Central memory CD8-positive, alpha-beta T cell (primary cell): Measurements from ENCODE around the gene RAB15.

ENCODE experiments used
- ATAC-seq: fragments of 150-1000 bp; cut with Tn5 transposase; replicated peaks from 2 replicates; pipeline ENCODE4 v1.10.0; 2022; ENCODE audit warnings: mild to moderate bottlenecking, moderate FRiP score, moderate number of reproducible peaks; ENCODE audit not compliant: poor library complexity, severe bottlenecking; ENCODE audit errors: extremely low read depth
- DNase-seq, 2 donors: peaks; one replicate each; pipeline ENCODE4 v3.0.0; 2021; ENCODE audit warnings: low spot score in 2 of 2
- H3K27ac Mint-ChIP-seq: one replicate; pipeline ENCODE4 v1.8.0; 2022; ENCODE audit warnings: low read depth, mild to moderate bottlenecking, moderate library complexity, mixed read lengths
- H3K27me3 Mint-ChIP-seq: one replicate; pipeline ENCODE4 v1.8.0; 2022; ENCODE audit warnings: mixed read lengths
- H3K36me3 Mint-ChIP-seq: one replicate; pipeline ENCODE4 v1.8.0; 2022; ENCODE audit warnings: mild to moderate bottlenecking, moderate library complexity, mixed read lengths; ENCODE audit not compliant: insufficient read depth
- H3K4me1 Mint-ChIP-seq: one replicate; pipeline ENCODE4 v1.8.0; 2022; ENCODE audit warnings: mixed read lengths
- H3K4me3 Mint-ChIP-seq: one replicate; pipeline ENCODE4 v1.8.0; 2022; ENCODE audit warnings: mild to moderate bottlenecking, moderate library complexity, mixed read lengths
- H3K9me3 Mint-ChIP-seq: one replicate; pipeline ENCODE4 v1.8.0; 2022; ENCODE audit warnings: mixed read lengths

RAB15 gene

GRCh38 chr14:65000898-65001591 lies 28.9 kb upstream of the RAB15 start:
- peaks cover 3% of the 10 kb centered on the region for H3K36me3 Mint-ChIP-seq
- DNase-seq (no peak), ATAC-seq (no peak)
- no peaks in the 10 kb centered on the region for H3K27me3 Mint-ChIP-seq
- H3K9me3 Mint-ChIP-seq = no peaks in the 10 kb centered on the region
- H3K4me3 Mint-ChIP-seq = no peak overlapping the region
- no peak overlapping the region for H3K27ac Mint-ChIP-seq
- peaks cover 12% of the 10 kb centered on the region for H3K4me1 Mint-ChIP-seq

GRCh38 chr14:64998455-64998931 lies 26.4 kb upstream of the RAB15 start:
- Mint-ChIP-seq H3K27me3 (no peaks in the 10 kb centered on the region), H3K27ac (no peak overlapping the region), H3K9me3 (no peaks in the 10 kb centered on the region), H3K4me3 (no peak overlapping the region), H3K4me1 (peaks cover 12% of the 10 kb centered on the region), H3K36me3 (peaks cover 2% of the 10 kb centered on the region)
- DNase-seq = no peak
- no peak for ATAC-seq

- ATAC-seq (peak; percentile 77), DNase-seq (no peak)
- Mint-ChIP-seq H3K36me3 (no peaks in the 10 kb centered on the region), H3K9me3 (no peaks in the 10 kb centered on the region), H3K27me3 (no peaks in the 10 kb centered on the region), H3K27ac (no peak overlapping the region), H3K4me1 (peaks cover 12% of the 10 kb centered on the region), H3K4me3 (peak overlapping the region; percentile 66)
These were observed 25.1 kb upstream of the RAB15 start for GRCh38 chr14:64997108-64997794.

- no peak overlapping the region for H3K4me3 Mint-ChIP-seq
- no peak overlapping the region for H3K27ac Mint-ChIP-seq
- ATAC-seq = no peak
- H3K4me1 Mint-ChIP-seq = peaks cover 23% of the 10 kb centered on the region
- H3K27me3 Mint-ChIP-seq = no peaks in the 10 kb centered on the region
- H3K36me3 Mint-ChIP-seq = no peaks in the 10 kb centered on the region
- H3K9me3 Mint-ChIP-seq = no peaks in the 10 kb centered on the region
- no peak for DNase-seq
These were observed 23.2 kb upstream of the RAB15 start for GRCh38 chr14:64995291-64995690.

- Mint-ChIP-seq H3K9me3 (no peaks in the 10 kb centered on the region), H3K36me3 (no peaks in the 10 kb centered on the region), H3K27me3 (no peaks in the 10 kb centered on the region), H3K27ac (no peak overlapping the region), H3K4me1 (peaks cover 30% of the 10 kb centered on the region), H3K4me3 (no peak overlapping the region)
- DNase-seq (no peak), ATAC-seq (no peak)
These were observed 22.4 kb upstream of the RAB15 start for GRCh38 chr14:64994540-64994939.

- ATAC-seq (no peak), DNase-seq (no peak)
- no peaks in the 10 kb centered on the region for H3K27me3 Mint-ChIP-seq
- peaks cover 30% of the 10 kb centered on the region for H3K4me1 Mint-ChIP-seq
- H3K27ac Mint-ChIP-seq = no peak overlapping the region
- no peaks in the 10 kb centered on the region for H3K36me3 Mint-ChIP-seq
- no peaks in the 10 kb centered on the region for H3K9me3 Mint-ChIP-seq
- no peak overlapping the region for H3K4me3 Mint-ChIP-seq
These were observed 21.3 kb upstream of the RAB15 start for GRCh38 chr14:64993266-64993930.

GRCh38 chr14:64992328-64992885 lies 20.3 kb upstream of the RAB15 start:
- Mint-ChIP-seq H3K36me3 (no peaks in the 10 kb centered on the region), H3K4me3 (no peak overlapping the region), H3K27ac (no peak overlapping the region), H3K27me3 (no peaks in the 10 kb centered on the region), H3K4me1 (peaks cover 26% of the 10 kb centered on the region), H3K9me3 (no peaks in the 10 kb centered on the region)
- DNase-seq (no peak), ATAC-seq (no peak)

- ATAC-seq = no peak
- H3K4me3 Mint-ChIP-seq = peak overlapping the region; percentile 10
These were observed 18.8 kb upstream of the RAB15 start for GRCh38 chr14:64990939-64991338.

GRCh38 chr14:64990296-64990695 lies 18.2 kb upstream of the RAB15 start:
- ATAC-seq (no peak), DNase-seq (no peak)
- Mint-ChIP-seq H3K27ac (no peak overlapping the region), H3K36me3 (peaks cover 4% of the 10 kb centered on the region), H3K4me3 (peak overlapping the region; percentile 10), H3K4me1 (peaks cover 34% of the 10 kb centered on the region), H3K9me3 (no peaks in the 10 kb centered on the region), H3K27me3 (no peaks in the 10 kb centered on the region)

More at GRCh38 chr14:64990939-64991338, 18.8 kb upstream of the RAB15 start:
- Mint-ChIP-seq H3K27ac (no peak overlapping the region), H3K9me3 (no peaks in the 10 kb centered on the region), H3K4me1 (peaks cover 32% of the 10 kb centered on the region), H3K36me3 (peaks cover 4% of the 10 kb centered on the region), H3K27me3 (no peaks in the 10 kb centered on the region)
- no peak for DNase-seq

- no peak for ATAC-seq
- Mint-ChIP-seq H3K4me1 (peaks cover 40% of the 10 kb centered on the region), H3K9me3 (no peaks in the 10 kb centered on the region), H3K4me3 (peak overlapping the region; percentile 90), H3K27ac (peak overlapping the region; percentile 86), H3K27me3 (peaks cover 7% of the 10 kb centered on the region), H3K36me3 (peaks cover 4% of the 10 kb centered on the region)
- DNase-seq = no peak
These were observed 15.3 kb upstream of the RAB15 start for GRCh38 chr14:64987438-64987767.

- peaks cover 4% of the 10 kb centered on the region for H3K36me3 Mint-ChIP-seq
- peaks cover 40% of the 10 kb centered on the region for H3K4me1 Mint-ChIP-seq
- H3K27me3 Mint-ChIP-seq = peaks cover 9% of the 10 kb centered on the region
- H3K4me3 Mint-ChIP-seq = peak within 1 kb of the TSS; percentile 90
- DNase-seq (peak; percentile 83 to 88), ATAC-seq (peak; percentile 92)
- peak within 1 kb of the TSS; percentile 86 for H3K27ac Mint-ChIP-seq
- no peaks in the 10 kb centered on the region for H3K9me3 Mint-ChIP-seq
These were observed 14.7 kb upstream of the RAB15 start, which contains the start of gene FNTB for GRCh38 chr14:64986648-64987437. Gene FNTB (plus strand): TSS chr14:64986895. CDS start chr14:64986954, 59 bp downstream.
